PC-9 (cell line): ENCODE data around the gene CAB39L.

ENCODE experiments used
- EZH2 ChIP-seq: fragments of 200-600 bp; sonication (generic); IDR thresholded peaks from 2 replicates; pipeline ENCODE4 v1.8.0; 2017; ENCODE audit warnings: antibody characterized with exemption, low read depth
- TF ChIP-seq, protein P1 (sequence below): fragments of 200-600 bp; sonication (generic); conservative IDR thresholded peaks from 2 replicates; pipeline ENCODE4 v1.6.1; 2017; ENCODE audit warnings: mixed run types, antibody characterized with exemption, mild to moderate bottlenecking, moderate library complexity

DNA sequence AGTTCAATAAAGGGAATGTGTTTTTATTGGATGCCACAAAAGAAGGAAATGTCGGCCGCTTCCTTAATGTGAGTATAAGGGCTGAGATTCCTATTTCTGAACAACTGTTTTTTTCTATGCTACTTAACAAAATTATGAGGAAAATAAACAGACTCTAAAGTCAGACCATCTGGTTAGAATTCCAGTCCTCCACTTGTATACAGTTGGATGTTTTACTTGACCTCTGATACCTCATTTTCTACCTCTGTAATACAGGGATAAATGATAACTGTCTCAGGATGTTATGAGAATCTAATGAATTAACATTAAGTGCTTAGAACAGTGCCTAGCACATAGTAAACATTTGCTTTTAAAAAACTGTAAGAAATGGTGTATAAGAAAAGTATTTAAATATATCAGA lies 44.7 kb upstream of the CAB39L start:
- TF ChIP-seq, protein P1, sequence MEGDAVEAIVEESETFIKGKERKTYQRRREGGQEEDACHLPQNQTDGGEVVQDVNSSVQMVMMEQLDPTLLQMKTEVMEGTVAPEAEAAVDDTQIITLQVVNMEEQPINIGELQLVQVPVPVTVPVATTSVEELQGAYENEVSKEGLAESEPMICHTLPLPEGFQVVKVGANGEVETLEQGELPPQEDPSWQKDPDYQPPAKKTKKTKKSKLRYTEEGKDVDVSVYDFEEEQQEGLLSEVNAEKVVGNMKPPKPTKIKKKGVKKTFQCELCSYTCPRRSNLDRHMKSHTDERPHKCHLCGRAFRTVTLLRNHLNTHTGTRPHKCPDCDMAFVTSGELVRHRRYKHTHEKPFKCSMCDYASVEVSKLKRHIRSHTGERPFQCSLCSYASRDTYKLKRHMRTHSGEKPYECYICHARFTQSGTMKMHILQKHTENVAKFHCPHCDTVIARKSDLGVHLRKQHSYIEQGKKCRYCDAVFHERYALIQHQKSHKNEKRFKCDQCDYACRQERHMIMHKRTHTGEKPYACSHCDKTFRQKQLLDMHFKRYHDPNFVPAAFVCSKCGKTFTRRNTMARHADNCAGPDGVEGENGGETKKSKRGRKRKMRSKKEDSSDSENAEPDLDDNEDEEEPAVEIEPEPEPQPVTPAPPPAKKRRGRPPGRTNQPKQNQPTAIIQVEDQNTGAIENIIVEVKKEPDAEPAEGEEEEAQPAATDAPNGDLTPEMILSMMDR = no peak
- no peak for TF ChIP-seq EZH2
